Measurements from ENCODE around the gene HSD17B7.

DNA sequence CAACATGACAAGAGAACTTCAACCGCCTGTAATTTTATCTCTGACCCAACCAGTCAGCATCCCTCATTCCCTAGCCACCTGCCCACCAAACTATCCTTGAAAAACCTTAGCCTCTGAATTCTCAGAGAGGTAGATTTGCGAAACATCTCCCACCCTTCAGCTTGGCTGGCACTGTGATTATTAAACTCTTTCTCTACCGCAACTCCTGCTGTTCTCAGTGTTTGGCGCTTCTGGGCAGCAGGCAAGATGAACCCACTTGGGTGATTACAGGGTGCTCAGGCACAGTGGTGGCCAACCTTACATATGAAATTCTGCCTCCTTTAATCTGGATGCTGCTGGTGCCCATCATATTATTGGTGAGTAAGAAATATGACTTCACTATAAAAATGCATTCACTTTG, 48.4 kb downstream of the HSD17B7 start:
- TF ChIP-seq POLR2A (IDR thresholded peaks at IDR 0.05): no peak
- TF ChIP-seq, protein P1, sequence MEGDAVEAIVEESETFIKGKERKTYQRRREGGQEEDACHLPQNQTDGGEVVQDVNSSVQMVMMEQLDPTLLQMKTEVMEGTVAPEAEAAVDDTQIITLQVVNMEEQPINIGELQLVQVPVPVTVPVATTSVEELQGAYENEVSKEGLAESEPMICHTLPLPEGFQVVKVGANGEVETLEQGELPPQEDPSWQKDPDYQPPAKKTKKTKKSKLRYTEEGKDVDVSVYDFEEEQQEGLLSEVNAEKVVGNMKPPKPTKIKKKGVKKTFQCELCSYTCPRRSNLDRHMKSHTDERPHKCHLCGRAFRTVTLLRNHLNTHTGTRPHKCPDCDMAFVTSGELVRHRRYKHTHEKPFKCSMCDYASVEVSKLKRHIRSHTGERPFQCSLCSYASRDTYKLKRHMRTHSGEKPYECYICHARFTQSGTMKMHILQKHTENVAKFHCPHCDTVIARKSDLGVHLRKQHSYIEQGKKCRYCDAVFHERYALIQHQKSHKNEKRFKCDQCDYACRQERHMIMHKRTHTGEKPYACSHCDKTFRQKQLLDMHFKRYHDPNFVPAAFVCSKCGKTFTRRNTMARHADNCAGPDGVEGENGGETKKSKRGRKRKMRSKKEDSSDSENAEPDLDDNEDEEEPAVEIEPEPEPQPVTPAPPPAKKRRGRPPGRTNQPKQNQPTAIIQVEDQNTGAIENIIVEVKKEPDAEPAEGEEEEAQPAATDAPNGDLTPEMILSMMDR (IDR thresholded peaks at IDR 0.05): no peak
